Lung (tissue), 12 donors: ENCODE results near the gene CACNA1D. TPM values are rescaled to one million over a fixed set of nuclear protein-coding genes. Genes with fewer than 3 reads are reported as not detected.

Experiments
- ATAC-seq: fragments of 200-7000 bp; cut with Tn5 transposase; one replicate; pipeline ENCODE4 v1.9.1; 2020; ENCODE audit warnings: moderate number of reproducible peaks; ENCODE audit not compliant: insufficient read depth, low FRiP score
- DNase-seq, 3 donors: peaks; one replicate each; pipeline ENCODE4 v3.0.0-alpha.2; 2013 to 2017
- H3K27ac ChIP-seq, 2 donors: one replicate each; pipeline ENCODE4 v1.5.1; 2013; ENCODE audit warnings: mild to moderate bottlenecking in 2 of 2, moderate library complexity in 2 of 2, control low read depth in 1 of 2, inconsistent platforms in 1 of 2, low read depth in 1 of 2, low read length in 1 of 2
- H3K27me3 ChIP-seq, 3 donors: one replicate each; pipeline ENCODE4 v1.5.1; 2013; ENCODE audit warnings: low read length in 2 of 3; ENCODE audit not compliant: control insufficient read depth in 3 of 3, insufficient read depth in 3 of 3
- H3K36me3 ChIP-seq, 4 donors: one replicate each; pipeline ENCODE4 v1.5.1; 2013; ENCODE audit warnings: low read length in 4 of 4, mild to moderate bottlenecking in 1 of 4, moderate library complexity in 1 of 4; ENCODE audit not compliant: control insufficient read depth in 4 of 4, insufficient read depth in 4 of 4
- H3K4me1 ChIP-seq, 5 donors: one replicate each; pipeline ENCODE4 v1.5.1; 2013; ENCODE audit warnings: low read length in 5 of 5, mild to moderate bottlenecking in 2 of 5, moderate library complexity in 1 of 5; ENCODE audit not compliant: control insufficient read depth in 5 of 5, insufficient read depth in 5 of 5
- H3K4me3 ChIP-seq: one replicate; pipeline ENCODE4 v1.5.1; 2013; ENCODE audit warnings: mild to moderate bottlenecking, control low read depth, moderate library complexity
- H3K9ac ChIP-seq, 2 donors: one replicate each; pipeline ENCODE4 v1.5.1; 2013; ENCODE audit warnings: low read length in 2 of 2, control low read depth in 1 of 2; ENCODE audit not compliant: insufficient read depth in 1 of 2
- H3K9me3 ChIP-seq, 4 donors: one replicate each; pipeline ENCODE4 v1.5.1; 2013; ENCODE audit warnings: low read length in 3 of 4, mild to moderate bottlenecking in 1 of 4, moderate library complexity in 1 of 4; ENCODE audit not compliant: control insufficient read depth in 4 of 4, insufficient read depth in 3 of 4
- CTCF ChIP-seq: IDR thresholded peaks from 2 replicates; pipeline ENCODE4 v1.5.1; 2012; ENCODE audit warnings: mild to moderate bottlenecking; ENCODE audit errors: control extremely low read depth, extremely low read depth
- WGBS, 2 donors: extraction: QIAGEN DNeasy Blood & Tissue Kit; methylation state at CpG; one replicate each; pipeline ENCODE4 v1.1.7; 2013; 5-methylcytosine and 5-hydroxymethylcytosine counted together
- polyA plus RNA-seq, 2 donors: library from polyadenylated mRNA; stranded (reverse); fragments of 200-250 nt; gene quantifications; one replicate each; pipeline ENCODE4 v1.2.1, GENCODE V29; 2013
- total RNA-seq, 2 donors: library from RNA; depleted of rRNA in 1 of 2; stranded (reverse); fragments of >200 nt in 1 of 2; gene quantifications; one replicate each; pipeline ENCODE4 v1.2.1, GENCODE V29; 2014 to 2021
- donor health status: control.
- donor health status: control.
- donor health status: Bipolar disorder and iron deficiency.
- donor health status: healthy.
- donor health status: DM: yes; HTN: yes; CAD: no.

Gene CACNA1D
- total and polyA plus RNA-seq, 4 donors, result 2.7 to 96.8 (median 23.1) TPM

- Histone ChIP-seq H3K4me1 (peaks cover 0 to 88% (median 52%) of the 10 kb centered on the region in 5 donors), H3K36me3 (no peaks in the 10 kb centered on the region), H3K9me3 (no peaks in the 10 kb centered on the region), H3K9ac (no peak overlapping the region), H3K27me3 (no peaks in the 10 kb centered on the region), H3K4me3 (no peak overlapping the region), H3K27ac (no peak overlapping the region)
- ATAC-seq (no peak), DNase-seq (peak; percentile 82 to 99 (median 99))
- 79 to 86% methylated on average over 6 of the region's 6 CpGs for WGBS, 2 donors
- no peak for TF ChIP-seq CTCF
Measured at GRCh38 chr3:53486961-53487654, 7.3 kb upstream of the CACNA1D start.

GRCh38 chr3:53489386-53489785, 5.0 kb upstream of the CACNA1D start:
- Histone ChIP-seq H3K4me3 (no peak overlapping the region), H3K27ac (no peak overlapping the region), H3K4me1 (peaks cover 0 to 86% (median 48%) of the 10 kb centered on the region in 5 donors), H3K36me3 (no peaks in the 10 kb centered on the region), H3K27me3 (no peaks in the 10 kb centered on the region), H3K9me3 (no peaks in the 10 kb centered on the region), H3K9ac (no peak overlapping the region)
- ATAC-seq (no peak), DNase-seq (no peak)
- no peak for TF ChIP-seq CTCF
- WGBS, 2 donors, result 98 to 100% methylated on average over 2 of the region's 2 CpGs

DNA sequence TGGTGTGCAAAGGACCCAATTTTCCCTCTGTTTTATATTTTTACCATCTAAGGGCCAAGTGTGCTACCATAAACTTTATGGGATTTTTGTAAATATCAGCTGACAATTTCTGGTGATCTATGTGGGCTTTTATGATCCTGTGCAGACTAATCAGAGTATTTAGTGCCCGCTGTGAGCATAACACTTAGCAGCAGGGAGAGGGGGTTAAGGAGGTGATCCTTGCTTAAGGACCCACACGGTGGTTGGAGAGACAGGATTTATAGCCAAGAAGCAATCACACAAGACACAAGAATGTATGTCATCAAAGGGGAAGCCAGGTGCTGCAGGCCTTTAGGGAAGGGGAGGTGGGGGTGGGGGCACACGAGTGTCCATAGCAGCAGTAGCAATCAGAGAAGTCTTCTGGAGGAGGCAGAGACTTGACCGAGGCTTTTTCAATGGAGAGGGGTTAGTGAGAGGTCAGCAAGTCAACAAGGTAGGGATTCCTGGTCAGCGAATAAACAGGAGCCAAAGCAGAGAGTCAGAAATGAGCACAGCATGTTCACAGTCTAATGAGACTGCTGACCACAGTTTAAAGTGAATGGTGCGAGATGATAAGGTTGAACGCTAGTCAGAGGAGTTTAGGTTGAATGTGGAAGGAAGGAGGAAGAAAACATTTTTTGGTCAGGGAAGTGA, 4.5 kb upstream of the CACNA1D start:
- Histone ChIP-seq H3K9ac (no peak overlapping the region), H3K9me3 (no peaks in the 10 kb centered on the region), H3K36me3 (no peaks in the 10 kb centered on the region), H3K27me3 (peaks cover 0 to under 1% (median 0%) of the 10 kb centered on the region in 3 donors), H3K4me1 (peaks cover 0 to 81% (median 42%) of the 10 kb centered on the region in 5 donors), H3K4me3 (no peak overlapping the region), H3K27ac (no peak overlapping the region)
- ATAC-seq, result no peak
- WGBS, 2 donors, result 48 to 58% methylated on average over 7 of the region's 7 CpGs
- TF ChIP-seq CTCF, result no peak
- DNase-seq, result peak in 1 of 3 donors; percentile 76
